Measurements from ENCODE around the gene DPY19L1. TPM values are rescaled to one million over a fixed set of nuclear protein-coding genes. Genes with fewer than 3 reads are reported as not detected.
"Not testable (repeated sequence)": the region's sequence is repeated elsewhere in the genome, so short reads cannot be mapped to it uniquely, and the experiment has no call there.

The DPY19L1 gene
- total RNA-seq, result 10 to 100 TPM; 15.4 to 17.9 TPM

DNA sequence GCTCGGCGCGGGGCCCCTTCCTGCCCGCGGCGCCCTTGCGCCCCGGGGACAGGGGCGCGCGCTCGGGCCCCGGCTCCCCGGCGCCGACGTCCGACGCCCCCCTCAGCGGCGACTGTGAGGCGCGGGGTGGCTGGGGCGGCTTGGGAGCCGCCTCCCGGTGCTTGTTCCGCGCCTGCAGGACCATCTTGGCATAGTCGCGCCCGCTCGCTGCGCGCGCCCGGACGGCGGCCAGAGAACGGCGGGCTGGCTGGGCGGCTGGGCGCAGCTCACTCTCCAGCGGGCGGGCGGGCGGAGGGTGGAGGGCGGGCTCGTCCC, at the start of gene DPY19L1:
TSS of gene DPY19L1 (minus strand) at position 275 of the 315 bp plus-strand sequence. CDS start at position 184, 91 bp downstream.
- no peak for ATAC-seq (replicated peaks)
- no peaks in the 10 kb centered on the region for H3K9me3 Mint-ChIP-seq
- peaks cover 8% of the 10 kb centered on the region for H3K36me3 Mint-ChIP-seq (ENCODE audit: low read depth)
- peak within 1 kb of the TSS; percentile 98 for H3K27ac Mint-ChIP-seq
- H3K4me3 Mint-ChIP-seq, result peak within 1 kb of the TSS; percentile 95
- no peaks in the 10 kb centered on the region for H3K27me3 Mint-ChIP-seq
- H3K4me1 Mint-ChIP-seq, result peaks cover 29% of the 10 kb centered on the region

DNA sequence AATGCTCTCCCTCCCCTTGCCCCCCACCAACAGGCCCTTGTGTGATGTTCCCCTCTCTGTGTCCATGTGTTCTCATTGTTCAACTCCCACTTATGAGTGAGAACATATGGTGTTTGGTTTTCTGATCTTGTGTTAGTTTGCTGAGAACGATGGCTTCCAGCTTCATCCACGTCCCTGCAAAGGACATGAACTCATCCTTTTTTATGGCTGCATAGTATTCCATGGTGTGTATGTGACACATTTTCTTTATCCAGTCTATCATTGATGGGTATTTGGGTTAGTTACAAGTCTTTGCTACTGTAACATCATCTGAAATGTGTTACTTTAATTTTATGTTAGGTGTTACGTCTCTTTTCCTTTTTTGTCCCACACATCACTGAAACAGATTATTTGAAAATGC, 42.2 kb upstream of the DPY19L1 start:
- H3K4me1 Mint-ChIP-seq; ATAC-seq (replicated peaks); H3K27ac Mint-ChIP-seq; H3K36me3 Mint-ChIP-seq (ENCODE audit: low read depth); H3K9me3 Mint-ChIP-seq; H3K4me3 Mint-ChIP-seq; H3K27me3 Mint-ChIP-seq: not testable (repeated sequence)

- not testable (repeated sequence) for H3K27ac Mint-ChIP-seq; H3K36me3 Mint-ChIP-seq (ENCODE audit: low read depth); ATAC-seq (replicated peaks); H3K4me1 Mint-ChIP-seq; H3K4me3 Mint-ChIP-seq; H3K9me3 Mint-ChIP-seq
- H3K27me3 Mint-ChIP-seq, result peaks cover 17% of the 10 kb centered on the region
These were observed 36.7 kb upstream of the DPY19L1 start for GRCh38 chr7:35074008-35074407.

- H3K27me3 Mint-ChIP-seq, result peaks cover 19% of the 10 kb centered on the region
- ATAC-seq (replicated peaks), result peak; percentile 28
- H3K9me3 Mint-ChIP-seq; H3K4me1 Mint-ChIP-seq; H3K4me3 Mint-ChIP-seq; H3K27ac Mint-ChIP-seq; H3K36me3 Mint-ChIP-seq (ENCODE audit: low read depth): not testable (repeated sequence)
These were observed 35.9 kb upstream of the DPY19L1 start for GRCh38 chr7:35072950-35073827.

GRCh38 chr7:35069084-35069483, 31.8 kb upstream of the DPY19L1 start:
- not testable (repeated sequence) for ATAC-seq (replicated peaks); H3K27ac Mint-ChIP-seq; H3K36me3 Mint-ChIP-seq (ENCODE audit: low read depth); H3K4me1 Mint-ChIP-seq; H3K4me3 Mint-ChIP-seq; H3K9me3 Mint-ChIP-seq
- peaks cover 21% of the 10 kb centered on the region for H3K27me3 Mint-ChIP-seq

DNA sequence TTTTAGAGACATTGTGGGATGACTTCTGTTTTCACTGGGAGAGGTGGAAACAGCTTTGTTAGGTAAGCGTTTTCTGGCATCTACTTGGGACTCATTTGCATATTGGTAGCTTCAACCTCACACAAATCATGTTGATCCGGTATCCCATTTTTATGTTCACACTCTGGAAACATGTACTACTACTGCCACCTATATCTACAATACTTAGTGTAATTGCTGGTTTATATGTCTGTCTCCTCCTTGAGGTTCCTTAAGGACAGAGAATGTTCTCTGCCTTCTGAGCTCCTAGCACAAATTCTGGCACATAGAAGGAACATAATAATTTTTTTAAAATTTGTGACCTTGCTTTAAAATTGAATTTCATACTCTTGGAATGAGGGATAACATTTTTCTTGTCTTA, 28.1 kb upstream of the DPY19L1 start:
- not testable (repeated sequence) for ATAC-seq (replicated peaks); H3K4me1 Mint-ChIP-seq; H3K27ac Mint-ChIP-seq; H3K9me3 Mint-ChIP-seq; H3K4me3 Mint-ChIP-seq; H3K36me3 Mint-ChIP-seq (ENCODE audit: low read depth); H3K27me3 Mint-ChIP-seq

DNA sequence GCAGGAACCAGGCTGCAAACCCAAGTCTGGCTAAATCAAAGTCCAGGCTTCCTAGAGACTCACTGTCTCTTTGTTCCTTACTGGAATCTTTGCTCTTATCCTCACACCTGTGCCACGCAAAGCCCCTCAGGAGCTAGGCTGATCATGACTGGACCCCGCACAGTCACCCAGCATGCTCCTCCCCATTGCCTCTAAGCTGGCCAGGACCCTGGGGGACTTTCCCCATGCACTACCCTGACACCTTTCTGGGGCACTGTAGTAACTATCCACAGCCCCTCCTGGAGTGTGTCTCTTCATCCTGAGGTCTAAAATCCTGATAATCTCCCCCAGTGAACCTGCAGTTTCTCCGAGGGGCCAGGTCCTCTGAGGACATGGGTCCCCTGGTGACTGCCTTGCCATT, 21.3 kb upstream of the DPY19L1 start:
- H3K4me1 Mint-ChIP-seq; H3K27ac Mint-ChIP-seq; ATAC-seq (replicated peaks); H3K9me3 Mint-ChIP-seq; H3K4me3 Mint-ChIP-seq; H3K27me3 Mint-ChIP-seq; H3K36me3 Mint-ChIP-seq (ENCODE audit: low read depth): not testable (repeated sequence)

- not testable (repeated sequence) for ATAC-seq (replicated peaks); H3K9me3 Mint-ChIP-seq; H3K27ac Mint-ChIP-seq; H3K27me3 Mint-ChIP-seq; H3K4me1 Mint-ChIP-seq; H3K36me3 Mint-ChIP-seq (ENCODE audit: low read depth); H3K4me3 Mint-ChIP-seq
These were observed 20.5 kb upstream of the DPY19L1 start for GRCh38 chr7:35057505-35058451.

DNA sequence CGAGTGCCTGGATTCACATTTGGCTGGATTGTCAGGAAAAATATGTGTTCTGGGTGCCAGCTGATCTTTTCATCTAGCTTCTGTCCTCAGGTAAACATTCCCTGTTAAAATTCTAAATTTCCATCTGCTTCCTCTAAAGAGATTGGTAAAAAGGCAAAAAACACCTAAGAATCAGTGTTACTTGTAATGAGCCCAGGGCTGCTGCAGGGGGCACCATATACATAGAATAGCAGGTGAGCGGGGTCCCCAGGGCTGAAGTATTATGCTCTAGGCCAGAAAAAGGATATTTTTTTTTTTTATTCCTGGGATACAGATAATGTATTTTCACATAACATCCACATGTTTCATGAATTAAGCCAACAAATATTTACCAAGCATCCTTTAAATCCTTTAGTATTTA, 18.4 kb upstream of the DPY19L1 start:
- not testable (repeated sequence) for H3K4me1 Mint-ChIP-seq; H3K4me3 Mint-ChIP-seq; ATAC-seq (replicated peaks); H3K9me3 Mint-ChIP-seq; H3K27ac Mint-ChIP-seq; H3K36me3 Mint-ChIP-seq (ENCODE audit: low read depth)
- peaks cover 10% of the 10 kb centered on the region for H3K27me3 Mint-ChIP-seq

- not testable (repeated sequence) for H3K36me3 Mint-ChIP-seq (ENCODE audit: low read depth); H3K27ac Mint-ChIP-seq; H3K9me3 Mint-ChIP-seq; H3K4me3 Mint-ChIP-seq; H3K4me1 Mint-ChIP-seq; ATAC-seq (replicated peaks)
- H3K27me3 Mint-ChIP-seq, result peaks cover 10% of the 10 kb centered on the region
These were observed 16.3 kb upstream of the DPY19L1 start for GRCh38 chr7:35053488-35054175.

- not testable (repeated sequence) for H3K4me1 Mint-ChIP-seq; H3K36me3 Mint-ChIP-seq (ENCODE audit: low read depth); ATAC-seq (replicated peaks); H3K27me3 Mint-ChIP-seq; H3K27ac Mint-ChIP-seq; H3K9me3 Mint-ChIP-seq; H3K4me3 Mint-ChIP-seq
These were observed 11.1 kb upstream of the DPY19L1 start for GRCh38 chr7:35048390-35048789.

DNA sequence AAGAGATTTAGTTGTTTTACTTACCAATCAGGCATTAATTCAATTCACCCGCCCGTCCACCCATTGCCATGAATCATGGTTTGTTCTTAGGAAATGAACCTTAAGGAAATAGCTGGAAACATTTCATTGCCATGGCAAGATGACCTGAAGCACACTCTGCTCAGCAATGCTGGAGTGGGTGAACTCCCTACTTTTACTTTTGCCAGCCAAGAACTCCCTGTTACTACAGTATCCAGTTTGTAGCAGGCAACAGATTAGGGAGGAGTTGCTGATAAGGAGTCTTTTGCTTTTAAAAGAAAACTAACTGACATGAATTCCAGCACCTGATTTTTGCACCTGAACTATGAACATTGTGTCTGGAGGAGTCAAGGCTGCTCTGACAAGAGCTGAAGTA, 10.6 kb upstream of the DPY19L1 start:
- H3K4me1 Mint-ChIP-seq; H3K36me3 Mint-ChIP-seq (ENCODE audit: low read depth); H3K4me3 Mint-ChIP-seq; H3K27me3 Mint-ChIP-seq; H3K9me3 Mint-ChIP-seq; H3K27ac Mint-ChIP-seq; ATAC-seq (replicated peaks): not testable (repeated sequence)

DNA sequence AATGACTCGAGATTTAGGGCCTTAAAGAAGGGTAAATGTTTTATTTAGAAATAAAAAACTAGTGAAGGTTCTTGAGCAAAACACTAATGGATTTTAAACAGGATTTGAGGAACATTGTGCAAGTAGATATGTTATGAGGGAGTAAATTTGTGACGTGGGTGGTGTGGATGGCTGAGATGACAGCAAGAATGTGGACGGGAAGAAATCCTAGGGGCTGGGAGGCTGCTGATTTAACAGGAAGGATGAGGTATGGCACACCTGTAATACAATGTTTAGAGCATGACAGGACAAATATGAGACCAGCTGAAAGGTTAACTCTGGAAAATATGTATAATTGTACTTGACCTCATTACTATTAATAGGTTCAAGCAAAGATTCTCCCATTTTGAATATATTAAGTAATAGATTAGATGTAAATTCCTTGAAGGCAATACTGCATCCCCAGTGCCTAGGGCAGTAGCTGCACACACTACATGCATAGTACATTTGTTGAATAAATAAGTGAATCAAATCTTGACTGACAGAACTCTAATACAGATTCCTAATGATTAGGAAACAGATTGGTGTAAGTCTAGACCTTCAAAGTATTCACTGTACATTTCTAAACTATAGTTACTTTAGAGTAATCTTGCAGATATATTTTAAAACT, 10.1 kb upstream of the DPY19L1 start:
- not testable (repeated sequence) for H3K27ac Mint-ChIP-seq; H3K4me3 Mint-ChIP-seq; H3K9me3 Mint-ChIP-seq; ATAC-seq (replicated peaks); H3K36me3 Mint-ChIP-seq (ENCODE audit: low read depth); H3K4me1 Mint-ChIP-seq; H3K27me3 Mint-ChIP-seq

- H3K4me1 Mint-ChIP-seq; H3K27ac Mint-ChIP-seq; H3K27me3 Mint-ChIP-seq; H3K36me3 Mint-ChIP-seq (ENCODE audit: low read depth); ATAC-seq (replicated peaks); H3K9me3 Mint-ChIP-seq; H3K4me3 Mint-ChIP-seq: not testable (repeated sequence)
These were observed 6.0 kb upstream of the DPY19L1 start for GRCh38 chr7:35043301-35043700.
